ENCODE data around the gene PTPRN2. TPM values are rescaled to one million over a fixed set of nuclear protein-coding genes. Genes with fewer than 3 reads are reported as not detected.

Gene PTPRN2
- total and polyA plus RNA-seq, 2 donors from 2014 or later = 4.8 to 6.2 TPM

- DNase-seq (no peak), FAIRE-seq (no peak)
- Histone ChIP-seq H3K4me3 (ENCODE audit: low read length in 3 of 3) (no peak overlapping the region), H3K9me3 (ENCODE audit: control insufficient read depth in 2 of 3, insufficient read depth in 1 of 3, low read length in 3 of 3) (no peaks in the 10 kb centered on the region), H3K36me3 (ENCODE audit: control insufficient read depth in 2 of 3, insufficient read depth in 3 of 3, low read length in 3 of 3) (no peaks in the 10 kb centered on the region), H3K9ac (ENCODE audit: low read length in 3 of 3) (no peak overlapping the region), H3K27me3 (ENCODE audit: control insufficient read depth, insufficient read depth, low read length) (no peaks in the 10 kb centered on the region), H3K4me1 (ENCODE audit: control insufficient read depth in 2 of 3, insufficient read depth in 2 of 3, low read depth in 1 of 3, low read length in 3 of 3) (no peaks in the 10 kb centered on the region), H3K27ac (ENCODE audit: low read depth in 2 of 2, low read length in 2 of 2) (no peak overlapping the region)
- TF ChIP-seq, protein P1, sequence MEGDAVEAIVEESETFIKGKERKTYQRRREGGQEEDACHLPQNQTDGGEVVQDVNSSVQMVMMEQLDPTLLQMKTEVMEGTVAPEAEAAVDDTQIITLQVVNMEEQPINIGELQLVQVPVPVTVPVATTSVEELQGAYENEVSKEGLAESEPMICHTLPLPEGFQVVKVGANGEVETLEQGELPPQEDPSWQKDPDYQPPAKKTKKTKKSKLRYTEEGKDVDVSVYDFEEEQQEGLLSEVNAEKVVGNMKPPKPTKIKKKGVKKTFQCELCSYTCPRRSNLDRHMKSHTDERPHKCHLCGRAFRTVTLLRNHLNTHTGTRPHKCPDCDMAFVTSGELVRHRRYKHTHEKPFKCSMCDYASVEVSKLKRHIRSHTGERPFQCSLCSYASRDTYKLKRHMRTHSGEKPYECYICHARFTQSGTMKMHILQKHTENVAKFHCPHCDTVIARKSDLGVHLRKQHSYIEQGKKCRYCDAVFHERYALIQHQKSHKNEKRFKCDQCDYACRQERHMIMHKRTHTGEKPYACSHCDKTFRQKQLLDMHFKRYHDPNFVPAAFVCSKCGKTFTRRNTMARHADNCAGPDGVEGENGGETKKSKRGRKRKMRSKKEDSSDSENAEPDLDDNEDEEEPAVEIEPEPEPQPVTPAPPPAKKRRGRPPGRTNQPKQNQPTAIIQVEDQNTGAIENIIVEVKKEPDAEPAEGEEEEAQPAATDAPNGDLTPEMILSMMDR (IDR thresholded peaks at IDR 0.05; ENCODE audit: borderline replicate concordance, extremely low read depth, insufficient read depth) = no peak
- intact Hi-C loops (cut with DNase I) = no loop called here
These were observed 719.8 kb downstream of the PTPRN2 start for GRCh38 chr7:157867685-157868305.

- no peaks in the 10 kb centered on the region for H3K27me3 ChIP-seq (ENCODE audit: control insufficient read depth, insufficient read depth, low read length)
- no peaks in the 10 kb centered on the region for H3K4me1 ChIP-seq (ENCODE audit: control insufficient read depth in 2 of 3, insufficient read depth in 2 of 3, low read depth in 1 of 3, low read length in 3 of 3)
- no peak overlapping the region for H3K4me3 ChIP-seq (ENCODE audit: low read length in 3 of 3)
- FAIRE-seq = no peak
- no peak overlapping the region for H3K9ac ChIP-seq (ENCODE audit: low read length in 3 of 3)
- TF ChIP-seq, protein P1 (IDR thresholded peaks at IDR 0.05; ENCODE audit: borderline replicate concordance, extremely low read depth, insufficient read depth) = no peak
- no peaks in the 10 kb centered on the region for H3K9me3 ChIP-seq (ENCODE audit: control insufficient read depth in 2 of 3, insufficient read depth in 1 of 3, low read length in 3 of 3)
- H3K36me3 ChIP-seq (ENCODE audit: control insufficient read depth in 2 of 3, insufficient read depth in 3 of 3, low read length in 3 of 3) = no peaks in the 10 kb centered on the region
- H3K27ac ChIP-seq (ENCODE audit: low read depth in 2 of 2, low read length in 2 of 2) = no peak overlapping the region
- peak in 1 of 5 donors; percentile 61 for DNase-seq
- intact Hi-C loops (cut with DNase I) = no loop called here
These were observed 721.2 kb downstream of the PTPRN2 start for GRCh38 chr7:157866336-157866924.

DNA sequence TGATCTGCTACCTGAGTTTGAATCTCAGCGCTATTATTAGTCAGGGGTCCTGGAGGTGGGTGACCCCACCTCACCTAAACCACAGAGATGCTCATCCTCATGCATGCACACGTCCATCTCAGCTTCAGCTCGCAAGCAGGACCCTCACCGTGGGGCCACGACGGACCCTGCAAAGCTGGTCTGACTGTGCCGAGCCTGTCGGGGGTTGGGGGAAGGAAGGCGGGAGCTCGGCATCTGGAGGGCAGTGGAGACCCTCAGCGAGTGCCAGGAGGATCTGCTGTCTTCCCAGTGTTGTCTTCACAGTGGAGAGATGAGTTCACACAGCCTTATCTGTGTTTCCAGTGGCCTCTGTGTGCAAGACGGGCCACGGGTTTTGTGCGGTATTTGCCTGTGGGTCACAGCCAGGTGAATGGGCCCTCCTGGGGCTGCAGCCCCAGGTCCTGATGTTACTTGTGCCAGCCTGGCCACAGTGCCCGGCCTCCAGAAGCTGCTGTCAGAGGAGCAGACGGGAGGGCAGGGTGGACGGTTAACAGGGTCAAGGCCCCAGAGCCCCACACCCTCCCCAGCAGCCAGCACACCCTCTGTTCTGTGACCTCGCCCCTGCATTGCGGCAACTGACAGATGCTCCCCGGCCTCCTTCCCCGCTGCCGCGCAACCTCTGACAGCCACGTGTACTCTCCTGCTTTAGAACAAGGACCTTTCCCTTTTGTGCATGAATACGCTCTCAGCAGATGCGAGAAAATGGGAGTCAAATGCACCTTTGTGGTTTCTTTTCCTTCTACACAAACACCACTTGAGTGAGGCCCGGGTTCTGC, 722.1 kb downstream of the PTPRN2 start:
- H3K27ac ChIP-seq (ENCODE audit: low read depth in 2 of 2, low read length in 2 of 2) = no peak overlapping the region
- TF ChIP-seq, protein P1 (IDR thresholded peaks at IDR 0.05; ENCODE audit: borderline replicate concordance, extremely low read depth, insufficient read depth) = no peak
- H3K36me3 ChIP-seq (ENCODE audit: control insufficient read depth in 2 of 3, insufficient read depth in 3 of 3, low read length in 3 of 3) = no peaks in the 10 kb centered on the region
- H3K9me3 ChIP-seq (ENCODE audit: control insufficient read depth in 2 of 3, insufficient read depth in 1 of 3, low read length in 3 of 3) = no peaks in the 10 kb centered on the region
- FAIRE-seq = no peak
- no peaks in the 10 kb centered on the region for H3K27me3 ChIP-seq (ENCODE audit: control insufficient read depth, insufficient read depth, low read length)
- H3K4me1 ChIP-seq (ENCODE audit: control insufficient read depth in 2 of 3, insufficient read depth in 2 of 3, low read depth in 1 of 3, low read length in 3 of 3) = no peaks in the 10 kb centered on the region
- intact Hi-C loops (cut with DNase I) = no loop called here
- H3K9ac ChIP-seq (ENCODE audit: low read length in 3 of 3) = no peak overlapping the region
- H3K4me3 ChIP-seq (ENCODE audit: low read length in 3 of 3) = no peak overlapping the region
- DNase-seq = no peak

All from kidney (tissue), 14 donors.